Left ventricle myocardium inferior (tissue), 1 donor: ENCODE results near the gene FHAD1. TPM values are rescaled to one million over a fixed set of nuclear protein-coding genes. Genes with fewer than 3 reads are reported as not detected.
A peak's percentile ranks its signal among the peaks of the same experiment; 100 is the strongest.

Experiments
- DNase-seq: peaks from one replicate; pipeline ENCODE4 v3.0.0-alpha.2; 2020
- H3K27ac ChIP-seq: fragments of 200-600 bp; replicated peaks from 2 replicates; pipeline ENCODE4 v1.8.0; 2021
- H3K27me3 ChIP-seq: fragments of 200-600 bp; 2 replicates; pipeline ENCODE4 v1.8.0; 2021; ENCODE audit warnings: low read depth
- H3K36me3 ChIP-seq: fragments of 200-600 bp; 2 replicates; pipeline ENCODE4 v1.8.0; 2021
- H3K4me1 ChIP-seq: fragments of 200-600 bp; 2 replicates; pipeline ENCODE4 v1.8.0; 2021
- H3K4me3 ChIP-seq: fragments of 200-600 bp; 2 replicates; pipeline ENCODE4 v1.8.0; 2021; ENCODE audit warnings: mild to moderate bottlenecking, moderate library complexity
- H3K9me3 ChIP-seq: fragments of 200-600 bp; replicated peaks from 2 replicates; pipeline ENCODE4 v1.8.0; 2021
- CTCF ChIP-seq: fragments of 200-600 bp; IDR thresholded peaks from 2 replicates; pipeline ENCODE4 v1.8.0; 2021; ENCODE audit warnings: antibody characterized with exemption, mild to moderate bottlenecking, borderline replicate concordance
- intact Hi-C: fragments of 100-400 bp; cut with micrococcal nuclease; formaldehyde crosslinking; loops from one replicate; pipeline ENCODE4 v1.11.0; 2022
- total RNA-seq: library from RNA; stranded (reverse); fragmentation: NEBNext Ultra II Directional; extraction: Animal tissue kit (Norgen Biotek cat#: 25700); gene quantifications from one replicate; pipeline ENCODE4 v1.2.1, GENCODE V29; 2021
- donor health status: DM: no; HTN: yes; CAD: no; lungs with severe emphysema.

The FHAD1 gene
- total RNA-seq, 1 donor from 2014 or later: not detected

GRCh38 chr1:15259622-15260007 lies 12.6 kb downstream of the FHAD1 start:
- Histone ChIP-seq H3K4me3 (no peak overlapping the region), H3K9me3 (peaks cover under 1% of the 10 kb centered on the region), H3K36me3 (no peaks in the 10 kb centered on the region), H3K27ac (no peak overlapping the region), H3K27me3 (no peaks in the 10 kb centered on the region), H3K4me1 (peaks cover 35% of the 10 kb centered on the region)
- TF ChIP-seq CTCF: no peak
- no peak for DNase-seq
- intact Hi-C loops: no loop called here

- TF ChIP-seq CTCF: no peak
- H3K9me3 ChIP-seq: peaks cover 7% of the 10 kb centered on the region
- peaks cover 35% of the 10 kb centered on the region for H3K4me1 ChIP-seq
- intact Hi-C loops: no loop called here
- H3K36me3 ChIP-seq: no peaks in the 10 kb centered on the region
- H3K27me3 ChIP-seq: no peaks in the 10 kb centered on the region
- no peak for DNase-seq
- H3K27ac ChIP-seq: peak overlapping the region; percentile 44
- H3K4me3 ChIP-seq: no peak overlapping the region
Measured at GRCh38 chr1:15260418-15261154, 13.6 kb downstream of the FHAD1 start.

- no peaks in the 10 kb centered on the region for H3K36me3 ChIP-seq
- H3K9me3 ChIP-seq: peaks cover 7% of the 10 kb centered on the region
- TF ChIP-seq CTCF: no peak
- peak; percentile 35 for DNase-seq
- peak overlapping the region; percentile 44 for H3K27ac ChIP-seq
- H3K27me3 ChIP-seq: no peaks in the 10 kb centered on the region
- H3K4me1 ChIP-seq: peaks cover 35% of the 10 kb centered on the region
- intact Hi-C loops: no loop called here
- peak overlapping the region; percentile 26 for H3K4me3 ChIP-seq
Measured at GRCh38 chr1:15261155-15262002, 14.4 kb downstream of the FHAD1 start.

- Histone ChIP-seq H3K27ac (peak overlapping the region; percentile 30), H3K36me3 (no peaks in the 10 kb centered on the region), H3K4me3 (peak overlapping the region; percentile 26), H3K27me3 (no peaks in the 10 kb centered on the region), H3K4me1 (peaks cover 35% of the 10 kb centered on the region), H3K9me3 (peaks cover 7% of the 10 kb centered on the region)
- intact Hi-C loops: no loop called here
- DNase-seq: no peak
- TF ChIP-seq CTCF: no peak
Measured at GRCh38 chr1:15262003-15262377, 15.0 kb downstream of the FHAD1 start.

GRCh38 chr1:15262706-15263105 lies 15.7 kb downstream of the FHAD1 start:
- DNase-seq: no peak
- peaks cover 7% of the 10 kb centered on the region for H3K9me3 ChIP-seq
- intact Hi-C loops: no loop called here
- peaks cover 35% of the 10 kb centered on the region for H3K4me1 ChIP-seq
- no peak overlapping the region for H3K27ac ChIP-seq
- H3K27me3 ChIP-seq: no peaks in the 10 kb centered on the region
- H3K36me3 ChIP-seq: no peaks in the 10 kb centered on the region
- no peak overlapping the region for H3K4me3 ChIP-seq
- no peak for TF ChIP-seq CTCF
